GM19438 (cell line): ENCODE measurements around the gene UBE4B.

Experiments
- ATAC-seq: cut with Tn5 transposase; IDR thresholded peaks from one replicate; pipeline ENCODE4 v1.9.1; 2021; ENCODE audit warnings: low read depth; ENCODE audit not compliant: unreplicated experiment

Gene UBE4B

GRCh38 chr1:10031461-10031860, 1.3 kb upstream of the UBE4B start:
- ATAC-seq: no peak

GRCh38 chr1:10033359-10033845, 644 bp downstream of the UBE4B start:
- ATAC-seq: peak; percentile 27

GRCh38 chr1:10042746-10043145, 10.0 kb downstream of the UBE4B start:
- no peak for ATAC-seq

- ATAC-seq: no peak
Observed at GRCh38 chr1:10045480-10046355, 13.0 kb downstream of the UBE4B start.

- no peak for ATAC-seq
Observed at GRCh38 chr1:10046356-10047085, 13.8 kb downstream of the UBE4B start.

GRCh38 chr1:10048601-10049000, 15.8 kb downstream of the UBE4B start:
- no peak for ATAC-seq

- ATAC-seq: no peak
Observed at GRCh38 chr1:10050611-10051010, 17.9 kb downstream of the UBE4B start.

- no peak for ATAC-seq
Observed at GRCh38 chr1:10051656-10052055, 18.9 kb downstream of the UBE4B start.

- no peak for ATAC-seq
Observed at GRCh38 chr1:10052347-10052746, 19.6 kb downstream of the UBE4B start.

GRCh38 chr1:10054465-10054864, 21.7 kb downstream of the UBE4B start:
- no peak for ATAC-seq

GRCh38 chr1:10056599-10056987, 23.8 kb downstream of the UBE4B start:
- no peak for ATAC-seq

- no peak for ATAC-seq
Observed at GRCh38 chr1:10057343-10057742, 24.6 kb downstream of the UBE4B start.

GRCh38 chr1:10057796-10058195, 25.0 kb downstream of the UBE4B start:
- no peak for ATAC-seq

- no peak for ATAC-seq
Observed at GRCh38 chr1:10059342-10059718, 26.6 kb downstream of the UBE4B start.

- ATAC-seq: no peak
Observed at GRCh38 chr1:10060311-10061100, 27.7 kb downstream of the UBE4B start.

- ATAC-seq: no peak
Observed at GRCh38 chr1:10061276-10061675, 28.5 kb downstream of the UBE4B start.

GRCh38 chr1:10063878-10064277, 31.1 kb downstream of the UBE4B start:
- no peak for ATAC-seq

GRCh38 chr1:10064416-10065343, 31.9 kb downstream of the UBE4B start:
- no peak for ATAC-seq

- no peak for ATAC-seq
Observed at GRCh38 chr1:10065344-10065685, 32.6 kb downstream of the UBE4B start.

- no peak for ATAC-seq
Observed at GRCh38 chr1:10065760-10066159, 33.0 kb downstream of the UBE4B start.
